ENCODE measurements around the gene PRDM5. TPM values are rescaled to one million over a fixed set of nuclear protein-coding genes. Genes with fewer than 3 reads are reported as not detected.

The PRDM5 gene
- 0.23 TPM for total RNA-seq

- ATAC-seq (peak; percentile 62), DNase-seq (ENCODE audit: low spot score) (peak; percentile 47)
These were observed at the start of gene PRDM5 for GRCh38 chr4:120922381-120923206. Gene PRDM5, minus strand, starts transcription at chr4:120922726. Its CDS starts 118 bp downstream, at chr4:120922608.

- no peak for ATAC-seq
- DNase-seq (ENCODE audit: low spot score) = no peak
These were observed 49.4 kb upstream of the PRDM5 start for GRCh38 chr4:120971884-120972283.

GRCh38 chr4:120965938-120966337 lies 43.4 kb upstream of the PRDM5 start:
- DNase-seq (ENCODE audit: low spot score) = no peak
- ATAC-seq = no peak

GRCh38 chr4:120964596-120964995 lies 42.1 kb upstream of the PRDM5 start:
- no peak for DNase-seq (ENCODE audit: low spot score)
- no peak for ATAC-seq

GRCh38 chr4:120963449-120963848 lies 40.9 kb upstream of the PRDM5 start:
- ATAC-seq (no peak), DNase-seq (ENCODE audit: low spot score) (no peak)

GRCh38 chr4:120960656-120961267 lies 38.2 kb upstream of the PRDM5 start:
- no peak for ATAC-seq
- no peak for DNase-seq (ENCODE audit: low spot score)

- DNase-seq (ENCODE audit: low spot score) (no peak), ATAC-seq (no peak)
These were observed 25.9 kb upstream of the PRDM5 start for GRCh38 chr4:120948382-120948781.

GRCh38 chr4:120942776-120943175 lies 20.2 kb upstream of the PRDM5 start:
- DNase-seq (ENCODE audit: low spot score) (no peak), ATAC-seq (no peak)

GRCh38 chr4:120940547-120940946 lies 18.0 kb upstream of the PRDM5 start:
- DNase-seq (ENCODE audit: low spot score) (no peak), ATAC-seq (no peak)

- DNase-seq (ENCODE audit: low spot score) = no peak
- ATAC-seq = no peak
These were observed 17.2 kb upstream of the PRDM5 start for GRCh38 chr4:120939693-120940092.

- no peak for DNase-seq (ENCODE audit: low spot score)
- ATAC-seq = no peak
These were observed 7.3 kb upstream of the PRDM5 start for GRCh38 chr4:120929847-120930246.

- no peak for DNase-seq (ENCODE audit: low spot score)
- ATAC-seq = no peak
These were observed 5.4 kb upstream of the PRDM5 start for GRCh38 chr4:120927801-120928409.

GRCh38 chr4:120926358-120927025 lies 4.0 kb upstream of the PRDM5 start:
- ATAC-seq (no peak), DNase-seq (ENCODE audit: low spot score) (no peak)

- ATAC-seq (no peak), DNase-seq (ENCODE audit: low spot score) (no peak)
These were observed 2.4 kb upstream of the PRDM5 start for GRCh38 chr4:120924931-120925330.

- no peak for ATAC-seq
- DNase-seq (ENCODE audit: low spot score) = no peak
These were observed 639 bp upstream of the PRDM5 start for GRCh38 chr4:120923207-120923522.

- no peak for DNase-seq (ENCODE audit: low spot score)
- ATAC-seq = peak; percentile 74
These were observed 808 bp downstream of the PRDM5 start for GRCh38 chr4:120921456-120922380.

- no peak for ATAC-seq
- no peak for DNase-seq (ENCODE audit: low spot score)
These were observed 1.9 kb downstream of the PRDM5 start for GRCh38 chr4:120920666-120921065.

- no peak for ATAC-seq
- no peak for DNase-seq (ENCODE audit: low spot score)
These were observed 3.2 kb downstream of the PRDM5 start for GRCh38 chr4:120919358-120919757.

GRCh38 chr4:120918788-120919187 lies 3.7 kb downstream of the PRDM5 start:
- ATAC-seq (no peak), DNase-seq (ENCODE audit: low spot score) (no peak)

- ATAC-seq (no peak), DNase-seq (ENCODE audit: low spot score) (no peak)
These were observed 4.4 kb downstream of the PRDM5 start for GRCh38 chr4:120918092-120918491.

- DNase-seq (ENCODE audit: low spot score) (no peak), ATAC-seq (no peak)
These were observed 5.6 kb downstream of the PRDM5 start for GRCh38 chr4:120916937-120917336.
